NOMO-1 treated with DMSO at 0.1 percent for 48 hours (cell line): ENCODE data around the gene MNT.

ENCODE experiments used
- DNase-seq: peaks from one replicate; lab custom pipeline; 2025; ENCODE audit not compliant: unreplicated experiment; lab: John Stamatoyannopoulos, UW

Gene MNT

DNA sequence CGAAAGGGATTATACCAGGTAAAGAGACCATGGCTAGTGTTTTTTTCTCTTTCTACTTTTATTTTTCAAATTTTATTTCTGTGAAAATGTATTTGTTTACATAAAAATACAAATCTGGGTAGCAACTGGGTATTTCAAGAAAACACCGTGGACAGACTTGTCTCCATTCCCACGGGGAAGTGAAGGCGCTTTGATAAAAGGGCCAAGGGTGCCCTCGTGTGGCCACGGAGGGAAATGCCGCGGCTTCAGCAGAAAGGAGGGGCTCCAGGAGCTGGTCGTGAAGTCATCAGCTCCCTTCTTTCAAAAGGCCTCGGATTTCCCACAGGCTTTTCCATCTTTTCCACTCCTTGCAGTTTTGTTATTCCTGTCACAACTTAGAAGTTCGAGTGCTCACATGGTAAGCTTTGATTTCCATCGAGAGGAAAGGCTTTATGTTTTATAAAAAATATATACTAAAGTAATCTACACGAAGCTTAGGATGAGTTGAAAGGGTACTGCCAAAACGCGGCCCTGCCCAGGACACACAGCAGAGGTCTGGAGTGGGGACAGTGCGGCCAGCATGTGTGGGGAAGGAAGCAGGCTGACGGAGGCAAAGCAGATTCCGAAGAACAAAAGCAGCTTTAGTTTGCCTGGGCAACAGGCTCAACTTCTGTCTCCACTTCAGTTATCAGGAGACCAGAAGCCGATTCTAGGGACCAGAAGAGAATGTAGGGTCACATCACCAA is 15.3 kb upstream of the MNT start:
- peak; percentile 66 for DNase-seq

DNA sequence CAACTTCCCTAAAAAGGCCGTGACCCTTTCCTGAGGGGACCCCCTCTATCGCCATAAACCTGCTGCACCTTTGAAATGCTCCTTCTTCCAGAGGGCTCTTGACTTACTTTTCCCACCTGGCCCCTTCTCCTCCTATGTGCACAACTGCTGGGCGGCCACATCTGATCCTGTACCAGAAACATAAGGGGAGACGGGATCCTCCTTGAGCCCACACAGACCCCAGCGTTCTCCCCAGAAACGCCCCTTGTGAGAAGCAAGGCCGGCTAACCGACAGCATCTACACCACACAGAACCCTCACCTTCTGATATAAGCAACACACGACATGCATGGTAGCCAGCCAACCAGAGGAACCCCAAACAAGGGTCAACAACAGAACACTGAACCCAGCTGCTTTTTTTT is 14.2 kb upstream of the MNT start:
- no peak for DNase-seq

DNA sequence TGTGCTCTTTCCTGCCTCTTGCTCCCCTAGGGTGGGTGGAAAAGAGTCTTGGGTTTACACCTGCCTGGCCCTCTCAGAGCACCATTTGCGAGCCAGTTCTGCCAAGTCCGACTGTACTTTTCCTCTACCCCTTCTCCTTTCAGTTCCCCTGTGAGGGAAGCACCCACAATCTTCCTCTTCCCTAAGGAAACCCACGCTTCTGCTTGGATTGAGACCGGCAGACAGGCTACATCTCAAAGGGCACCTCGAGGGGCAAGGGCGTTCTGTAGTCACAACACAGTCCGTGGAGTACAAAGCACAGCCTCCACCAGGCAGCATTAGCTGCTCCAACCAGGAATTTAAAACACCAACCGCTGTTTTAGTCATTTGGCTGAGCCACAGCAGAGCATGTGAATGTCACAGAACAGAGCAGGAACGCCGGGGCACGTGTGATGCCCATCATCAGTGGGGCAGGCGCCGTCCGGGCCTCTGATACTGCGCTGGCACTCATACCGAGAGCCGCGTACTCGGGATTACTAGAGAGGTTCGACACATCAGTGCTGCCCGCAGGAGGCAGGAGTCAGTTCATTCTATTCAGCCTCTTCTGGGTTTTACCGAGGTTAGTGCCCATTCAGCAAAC is 13.7 kb upstream of the MNT start:
- DNase-seq = no peak

DNA sequence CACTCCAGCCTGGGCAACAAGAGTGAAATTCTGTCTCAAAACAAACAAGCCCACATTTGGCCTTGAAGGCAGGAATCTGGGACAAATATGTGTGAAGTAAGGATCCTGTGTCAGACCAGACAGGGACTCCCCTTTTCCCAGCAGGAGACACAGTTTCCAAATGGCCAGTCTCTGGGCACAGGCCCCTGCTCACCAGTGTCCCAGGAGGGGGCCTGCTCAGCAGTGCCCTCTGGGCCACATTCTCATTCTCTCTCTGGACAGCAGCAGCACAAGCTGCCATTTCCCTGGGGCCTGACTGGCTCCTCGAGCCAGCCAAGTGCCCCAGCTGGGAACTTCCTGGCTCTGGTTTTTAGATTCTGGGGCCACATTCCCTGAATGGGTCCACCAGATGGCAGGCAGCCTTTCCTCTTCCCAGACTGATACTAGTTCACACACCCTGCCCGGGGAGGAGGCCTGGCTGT is 11.7 kb upstream of the MNT start:
- no peak for DNase-seq

DNA sequence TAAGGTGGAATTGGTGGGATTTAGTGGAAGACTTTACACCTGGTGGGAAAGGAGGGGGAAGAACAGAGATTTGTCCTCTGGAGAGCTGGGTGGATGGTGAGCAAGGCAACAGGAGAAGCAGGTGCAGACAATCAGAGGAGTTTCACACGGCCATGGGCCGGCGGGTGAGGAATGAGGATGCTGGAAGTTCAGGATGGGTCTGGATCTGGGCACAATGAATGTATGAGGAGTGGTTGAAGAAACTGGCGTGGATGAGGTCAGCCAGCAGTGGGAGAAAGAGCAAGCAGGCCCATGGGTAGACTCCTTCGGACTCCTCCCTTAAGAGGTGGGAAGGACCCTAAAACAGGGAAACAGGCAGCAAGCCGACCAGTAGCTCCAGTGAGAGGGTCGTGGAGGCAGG is 10.1 kb upstream of the MNT start:
- DNase-seq = no peak

DNA sequence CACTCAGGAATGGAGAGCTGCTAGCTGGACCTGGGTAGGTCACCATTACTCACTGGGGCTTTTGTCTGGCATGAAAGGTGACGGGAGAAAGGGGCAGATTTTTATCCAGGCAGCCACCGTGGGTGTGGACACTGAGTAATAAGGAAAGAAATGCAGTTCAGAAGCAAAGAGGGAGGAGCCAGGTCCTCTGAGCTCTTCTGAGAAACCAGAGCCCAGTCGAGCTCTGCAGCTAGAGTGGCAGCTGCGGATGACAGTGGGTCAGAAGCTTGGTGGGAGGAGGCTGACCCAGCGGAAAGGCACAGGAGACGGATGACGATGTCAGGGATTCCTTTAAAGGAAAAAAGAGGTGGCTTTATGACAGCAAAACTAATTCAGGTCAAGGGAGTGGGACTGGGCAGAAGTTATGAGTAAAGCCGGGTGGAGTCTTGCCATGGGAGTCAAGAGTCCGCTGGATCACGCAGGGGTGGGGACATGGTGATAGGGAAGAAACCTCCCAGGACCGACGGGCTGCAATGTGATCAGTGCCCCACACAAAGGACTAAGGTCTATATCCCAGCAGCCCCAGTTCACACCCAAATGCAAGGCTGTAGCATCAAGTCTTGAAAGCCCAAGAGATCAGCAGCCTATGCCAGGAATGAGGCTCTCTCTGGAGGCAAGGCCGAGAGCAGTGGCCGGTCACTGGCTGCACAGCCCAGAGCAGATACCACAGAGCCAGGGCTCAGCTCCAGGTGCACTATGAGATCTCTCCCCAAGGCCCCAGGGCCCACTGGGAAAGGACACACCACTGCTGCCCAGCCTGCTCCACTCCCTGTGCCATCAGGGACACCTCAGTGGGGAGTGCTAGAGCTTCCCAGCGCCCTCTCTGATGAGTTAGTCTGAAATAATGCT is 6.3 kb upstream of the MNT start:
- no peak for DNase-seq

DNA sequence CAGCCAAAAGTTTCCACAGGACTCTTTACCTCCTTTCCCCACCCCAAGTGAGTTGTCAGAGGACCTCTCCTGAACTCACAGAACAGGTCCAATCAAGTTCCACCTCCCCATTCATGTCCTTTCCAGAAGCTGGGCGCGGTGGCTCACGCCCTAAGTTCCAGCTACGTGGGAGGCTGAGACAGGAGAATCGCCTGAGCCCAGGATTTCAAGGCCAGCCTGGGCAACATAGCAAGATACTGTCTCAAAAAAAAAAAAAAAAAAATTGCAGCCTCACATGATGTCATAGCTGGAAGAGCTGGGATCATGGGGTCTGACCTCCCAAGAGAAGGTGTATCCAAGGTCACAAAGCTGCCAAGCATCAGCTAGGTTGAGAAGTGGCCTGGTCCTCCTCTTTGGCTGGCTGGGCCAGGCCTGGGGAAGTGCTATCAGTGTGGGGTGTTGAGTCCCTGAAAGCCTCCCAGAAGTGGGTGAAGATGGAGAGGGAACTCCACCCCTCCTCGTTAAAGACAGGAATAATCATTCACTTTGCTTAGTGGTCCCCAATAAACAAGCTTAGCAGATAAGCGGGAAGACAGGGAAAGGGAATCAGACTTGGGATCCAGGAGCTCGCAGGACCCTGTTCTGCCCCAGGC is 5.5 kb upstream of the MNT start:
- DNase-seq = no peak

DNA sequence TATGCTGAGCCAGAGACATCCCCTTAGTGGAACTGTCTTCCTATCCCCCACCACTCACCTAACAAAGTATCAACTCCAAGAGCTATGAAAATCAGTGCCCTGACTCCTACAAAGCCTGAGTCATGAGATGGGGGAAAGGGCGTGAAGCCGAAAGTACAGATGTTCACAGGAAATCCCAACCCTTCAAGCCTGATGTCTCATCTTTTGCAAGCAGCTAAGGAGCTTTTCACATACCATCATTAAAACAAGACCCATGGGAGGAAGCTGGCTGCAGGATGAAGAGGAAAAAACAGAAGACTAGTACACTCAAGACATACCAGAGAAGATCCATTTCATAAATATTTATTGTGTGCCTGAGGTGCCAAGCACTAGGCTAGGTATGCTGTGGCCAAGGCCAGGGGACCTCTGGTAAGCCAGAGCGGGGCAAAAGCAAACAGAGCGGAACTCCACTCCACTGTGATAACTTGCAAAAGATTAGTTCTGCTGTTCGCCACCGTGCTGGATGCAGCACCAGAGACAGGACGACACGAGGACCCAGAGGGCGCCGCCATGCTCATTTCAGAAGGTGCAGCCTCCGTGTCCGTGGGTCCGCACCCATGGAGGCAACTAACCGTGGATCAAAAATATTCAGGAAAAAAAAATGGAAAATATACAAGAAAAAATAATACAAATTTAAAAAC is 4.5 kb upstream of the MNT start:
- DNase-seq = no peak

DNA sequence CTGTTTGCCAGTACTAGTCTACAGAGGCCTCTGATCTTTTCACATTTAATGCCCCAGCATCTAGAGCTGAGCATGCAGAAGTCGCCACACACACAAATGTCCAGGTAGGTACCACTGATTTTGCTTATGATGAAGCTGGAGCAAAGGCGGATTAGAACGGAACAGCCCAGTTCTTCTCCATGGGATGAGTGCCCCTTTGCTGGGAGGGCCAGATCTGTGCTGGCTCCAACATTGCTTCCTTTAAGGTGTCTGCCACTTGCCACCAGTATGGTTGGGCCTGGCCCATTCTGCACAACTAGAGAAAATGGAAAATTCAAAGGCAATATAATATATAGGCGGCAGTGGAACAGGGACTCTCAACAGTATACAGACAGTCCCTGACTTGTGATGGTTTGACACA is 2.2 kb upstream of the MNT start:
- no peak for DNase-seq

DNA sequence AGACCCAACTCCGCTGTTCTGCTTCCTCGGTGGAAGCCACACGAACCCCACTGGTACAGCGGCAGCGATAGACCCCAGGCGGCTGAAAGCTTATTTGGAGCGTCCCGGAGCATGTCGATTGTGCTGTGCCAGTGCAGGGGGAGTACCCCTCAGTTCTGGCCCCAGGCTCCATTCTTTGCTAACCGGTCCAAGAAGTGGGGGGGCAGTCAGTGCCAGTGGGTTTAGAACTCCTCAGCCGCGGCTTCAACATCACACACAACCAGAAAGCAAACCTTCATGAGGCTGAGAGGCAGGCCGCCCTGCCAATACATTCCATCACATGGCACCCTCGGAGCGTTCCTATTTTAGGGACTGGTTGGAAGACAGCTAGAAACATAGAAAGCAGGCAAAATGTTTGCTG is 1.7 kb upstream of the MNT start:
- DNase-seq = no peak

DNA sequence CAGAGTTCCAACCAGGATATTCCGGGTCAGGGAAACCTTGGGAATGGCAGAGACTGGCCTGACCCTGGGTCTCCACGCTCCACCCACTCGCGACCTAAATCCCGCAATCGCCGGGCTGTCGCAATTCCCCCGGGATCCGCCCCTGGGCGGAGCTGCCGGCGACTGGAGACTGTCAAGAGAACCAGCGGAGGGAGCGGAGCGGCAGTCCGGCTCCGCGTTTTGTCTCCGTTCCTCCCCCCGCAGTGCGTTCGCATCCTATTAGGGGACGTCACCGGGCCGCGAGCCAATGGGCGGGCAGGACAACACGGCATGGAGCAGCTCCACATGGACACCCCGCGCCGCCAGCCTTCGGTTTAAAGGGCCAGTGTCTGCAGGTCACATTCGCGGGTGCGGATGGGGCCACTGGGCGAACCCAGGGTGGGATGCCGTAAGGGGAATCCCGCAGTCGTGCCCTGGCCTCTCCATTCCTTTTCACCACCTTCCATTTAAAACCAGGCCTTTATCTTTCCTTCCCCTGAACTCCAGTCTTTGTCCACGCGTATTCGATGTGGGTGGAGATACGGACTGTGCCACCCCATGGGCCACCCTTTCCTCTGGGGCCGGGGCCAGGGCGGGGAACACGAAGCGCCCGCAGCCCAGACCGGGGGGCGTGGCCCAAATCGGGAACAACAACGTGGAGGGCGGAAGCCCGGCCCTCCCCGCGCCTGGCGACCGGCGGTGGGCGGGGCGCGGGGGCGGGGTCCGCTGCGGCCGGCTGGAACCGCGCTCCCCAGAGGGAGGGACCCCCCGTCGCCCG is 764 bp upstream of the MNT start:
- DNase-seq = peak; percentile 99

DNA sequence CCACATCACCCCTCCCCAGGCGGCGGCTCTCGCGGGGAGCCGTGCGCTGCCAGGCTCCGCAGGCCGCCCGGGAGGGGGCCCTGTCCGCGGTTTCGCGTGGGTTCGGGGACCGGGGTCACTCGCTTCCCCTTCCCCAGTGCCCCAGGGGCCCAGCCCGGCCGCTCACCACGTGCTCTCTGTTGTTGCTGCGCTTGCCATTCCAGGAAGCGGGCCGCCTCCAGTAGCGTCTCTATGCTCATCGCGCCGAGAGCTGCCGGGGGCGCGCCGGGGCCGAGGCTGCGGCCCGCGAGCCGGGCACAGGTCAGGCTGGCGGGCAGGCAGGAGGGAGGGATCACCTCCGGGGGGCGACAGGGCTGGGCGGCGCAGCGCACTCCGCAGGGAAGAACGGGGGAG is 390 bp downstream of the MNT start:
- DNase-seq = peak; percentile 58

DNA sequence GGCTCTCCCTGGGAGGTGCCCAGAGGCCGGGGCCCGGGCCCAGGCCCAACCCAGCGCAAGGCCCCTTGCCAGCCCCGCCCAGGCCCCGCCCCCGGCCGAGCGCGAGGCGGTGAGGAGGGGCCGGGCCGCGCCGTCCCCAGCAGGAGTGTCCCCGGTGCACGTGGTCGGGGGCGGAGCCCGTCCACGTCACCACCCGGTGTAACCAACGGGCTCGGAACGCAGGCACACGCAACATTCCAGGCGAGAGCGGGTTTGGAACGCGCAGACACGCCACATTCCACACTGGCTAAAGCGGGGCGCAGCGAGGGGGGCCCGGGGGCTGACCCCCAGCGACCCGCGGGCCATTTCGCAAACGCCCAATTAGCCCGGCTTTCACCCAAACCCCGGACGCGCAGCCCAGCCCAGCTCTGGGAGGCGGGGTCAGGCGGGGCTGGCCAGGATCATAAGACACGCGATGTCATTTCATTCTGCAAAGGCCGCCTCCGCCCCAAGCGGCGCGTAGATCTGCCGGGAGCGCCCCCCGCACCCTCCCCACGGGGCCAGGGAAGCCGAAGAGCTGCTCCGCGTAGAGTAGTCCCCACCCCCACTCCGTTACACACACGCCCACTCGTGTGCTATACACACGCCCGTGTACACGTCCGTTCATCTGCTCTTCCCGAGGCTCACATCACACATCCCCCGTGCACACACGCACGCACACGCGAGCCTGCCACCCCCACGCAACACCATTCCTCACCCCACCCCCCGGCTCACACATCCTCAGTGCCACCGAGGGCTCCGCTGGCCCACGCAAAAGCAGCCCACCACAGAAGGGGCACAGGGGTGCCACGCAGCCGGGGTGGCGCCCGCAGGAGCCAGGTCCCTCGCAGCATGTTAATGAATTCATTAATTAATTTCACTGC is 1.0 kb downstream of the MNT start:
- peak; percentile 91 for DNase-seq

DNA sequence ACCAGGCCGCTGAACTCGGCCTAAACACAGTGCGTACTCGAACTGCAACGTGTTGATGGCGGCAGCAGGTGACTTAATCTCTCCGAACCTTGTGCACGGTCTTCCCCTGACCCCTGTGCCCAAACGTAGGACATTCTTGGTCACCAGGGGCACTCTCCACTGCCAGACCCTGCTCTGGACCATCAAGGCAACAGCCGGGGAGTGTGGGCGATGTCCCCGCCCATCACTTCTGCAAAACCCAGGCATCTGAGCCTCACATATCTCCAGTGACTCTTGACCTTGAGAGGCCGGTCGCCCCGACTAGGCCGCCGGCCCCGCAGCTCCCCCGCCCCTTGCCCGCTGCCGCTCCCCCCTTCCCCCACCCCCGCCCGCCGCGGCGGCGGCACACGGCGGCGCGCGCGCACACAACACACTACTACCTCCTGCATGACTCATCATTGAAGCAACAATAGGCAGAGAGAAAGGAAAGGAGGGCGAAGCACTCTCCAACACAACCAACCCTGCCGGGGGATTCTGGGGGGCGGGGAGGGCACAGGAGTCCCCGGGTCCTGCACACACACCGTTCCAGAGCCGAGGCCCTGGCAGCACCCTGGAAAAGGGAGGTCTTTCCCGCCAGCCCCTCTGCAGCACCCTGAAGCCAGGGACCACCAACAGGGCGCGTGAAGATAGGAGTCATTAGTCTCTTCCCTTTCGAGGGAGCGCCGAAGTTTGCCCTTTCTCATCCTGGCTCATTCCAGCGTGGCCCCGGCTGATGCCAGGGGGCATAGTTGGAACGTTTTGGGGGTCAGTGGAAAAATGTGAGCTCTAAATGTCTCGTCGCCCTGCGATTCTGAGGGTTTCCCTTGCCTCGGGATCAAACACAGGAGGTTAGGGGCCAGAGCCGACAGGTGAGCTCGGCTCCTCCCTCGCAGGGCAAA is 1.9 kb downstream of the MNT start:
- DNase-seq = peak; percentile 73

DNA sequence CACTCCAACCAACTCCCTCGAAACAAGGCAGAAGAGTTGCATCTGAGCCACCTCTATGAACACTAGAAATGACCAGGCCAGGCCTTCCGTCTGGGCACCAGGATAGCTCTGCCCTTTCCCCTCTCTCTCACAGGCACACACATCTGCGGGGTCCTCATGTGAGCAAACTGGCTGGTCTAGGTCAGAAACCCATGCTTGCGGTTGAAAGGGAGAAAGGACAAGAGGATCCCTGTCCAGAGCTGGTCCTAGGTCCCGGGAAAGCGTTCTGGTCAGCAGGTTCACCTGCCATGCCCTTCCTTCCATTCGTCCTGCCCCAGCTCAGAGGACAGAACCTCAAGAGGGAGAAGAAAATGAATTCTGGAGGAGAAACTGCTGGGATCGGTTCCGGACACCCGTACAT is 2.7 kb downstream of the MNT start:
- no peak for DNase-seq

DNA sequence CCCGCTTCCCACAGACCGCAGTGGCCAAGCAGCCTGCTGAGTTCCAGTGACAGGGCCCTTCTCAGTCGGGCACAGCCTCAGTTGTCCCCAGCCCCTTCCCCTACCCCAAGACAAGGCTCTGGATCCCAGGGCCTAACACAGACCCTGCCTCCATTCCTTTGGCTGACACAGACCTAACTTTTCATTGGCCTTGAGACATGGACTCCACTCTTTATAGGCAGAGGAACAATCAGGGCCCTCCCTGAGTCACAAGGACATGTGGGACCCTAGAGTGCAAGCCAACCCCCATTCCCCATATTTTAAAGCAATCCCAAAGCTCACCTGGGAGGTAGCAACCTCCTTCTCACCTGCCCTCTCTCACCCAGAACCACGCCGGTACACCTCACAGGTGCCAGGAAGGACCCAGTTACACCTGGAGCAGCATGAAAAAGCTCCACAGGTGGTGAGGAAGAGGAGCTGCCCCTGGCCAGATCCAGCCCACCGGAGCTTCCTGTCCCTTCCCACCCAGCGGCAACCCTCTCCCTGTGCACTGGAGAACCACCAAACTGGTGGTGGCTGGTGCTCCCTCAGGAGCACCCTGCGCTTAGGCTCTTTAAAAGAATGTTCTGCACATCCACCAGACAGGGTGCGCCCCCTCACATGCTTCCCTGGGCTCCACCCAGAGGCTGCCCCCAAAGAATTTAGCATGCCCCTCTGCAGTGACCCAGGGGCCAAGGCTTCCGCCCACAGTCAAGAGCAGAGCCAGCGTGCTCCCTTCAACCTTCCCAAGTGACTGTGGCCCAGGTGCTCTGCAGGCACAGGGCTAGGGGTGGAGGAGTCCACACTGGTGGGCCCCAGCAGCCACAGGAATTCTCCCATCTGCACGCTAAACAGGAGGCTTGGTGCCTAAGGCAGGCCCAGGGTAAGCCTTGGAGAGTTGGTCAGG is 3.4 kb downstream of the MNT start:
- no peak for DNase-seq
